Measurements from ENCODE around the gene GALNS.

DNA sequence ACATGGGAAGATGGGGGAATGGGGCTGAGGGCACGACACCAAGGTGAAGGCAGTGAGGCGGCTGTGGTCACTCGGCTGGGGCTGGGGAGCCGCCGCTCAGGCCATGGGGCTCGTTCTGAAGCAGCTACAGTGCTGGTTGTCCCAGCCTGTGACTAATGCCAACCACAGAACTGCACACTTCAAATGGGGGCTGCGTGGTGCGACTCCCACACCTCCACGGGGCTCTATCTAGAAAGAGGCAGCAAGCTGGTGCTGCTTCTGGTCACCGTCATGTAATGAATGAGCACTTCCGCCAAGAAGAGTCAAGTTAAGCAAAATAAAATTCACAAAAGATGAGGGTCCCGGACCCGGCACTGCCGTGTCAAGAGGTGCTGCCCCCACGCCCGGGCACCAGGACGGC, 20.0 kb downstream of the GALNS start:
- no peak for TF ChIP-seq POLR2A (IDR thresholded peaks at IDR 0.05; ENCODE audit: low read length)
- TF ChIP-seq GATA1 (IDR thresholded peaks at IDR 0.05; ENCODE audit: low read depth, low read length), result no peak
